Erythroblast (primary cell): ENCODE measurements around the gene MAPRE2.

Source experiments
- GATA1 ChIP-seq: IDR thresholded peaks from 2 replicates; pipeline ENCODE4 v1.6.1; 2011; ENCODE audit warnings: low read depth, mild to moderate bottlenecking, control low read depth, low read length, moderate library complexity
- POLR2A ChIP-seq: IDR thresholded peaks from 2 replicates; pipeline ENCODE4 v1.6.1; 2011; ENCODE audit warnings: mild to moderate bottlenecking, low read length

DNA sequence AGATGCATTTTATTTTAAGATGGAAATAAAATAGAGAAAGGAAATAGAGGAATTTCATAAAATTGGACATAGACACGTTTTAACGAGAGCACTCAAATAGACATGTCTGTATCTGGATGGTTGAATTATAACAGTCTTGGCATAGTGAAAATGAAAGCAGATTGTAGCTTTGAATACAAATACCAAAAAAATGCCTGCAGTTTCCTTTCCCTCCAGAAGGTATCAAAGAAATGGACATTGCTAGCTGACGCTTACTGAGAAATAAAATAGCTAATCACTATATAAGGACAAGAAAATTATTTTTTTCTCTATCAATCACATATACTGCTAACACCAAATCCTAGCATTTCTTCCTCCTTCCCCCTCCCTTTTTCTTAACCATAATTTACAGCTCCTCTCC, 11.4 kb upstream of the MAPRE2 start:
- TF ChIP-seq POLR2A = no peak
- no peak for TF ChIP-seq GATA1
